DOHH2 (cell line): ENCODE data around the gene FRRS1.

Experiments
- EZH2phosphoT487 ChIP-seq: fragments of 200-600 bp; sonication (generic); IDR thresholded peaks from 2 replicates; pipeline ENCODE4 v1.6.1; 2017; ENCODE audit warnings: borderline replicate concordance, mild to moderate bottlenecking, antibody characterized with exemption, low read length, moderate library complexity, mixed read lengths
- TF ChIP-seq, protein P1 (sequence below): fragments of 200-600 bp; sonication (generic); IDR thresholded peaks from one replicate; pipeline ENCODE4 v1.5.1; 2014; ENCODE audit warnings: antibody characterized with exemption, mild to moderate bottlenecking, low read depth, low read length; ENCODE audit not compliant: poor library complexity, severe bottlenecking

DNA sequence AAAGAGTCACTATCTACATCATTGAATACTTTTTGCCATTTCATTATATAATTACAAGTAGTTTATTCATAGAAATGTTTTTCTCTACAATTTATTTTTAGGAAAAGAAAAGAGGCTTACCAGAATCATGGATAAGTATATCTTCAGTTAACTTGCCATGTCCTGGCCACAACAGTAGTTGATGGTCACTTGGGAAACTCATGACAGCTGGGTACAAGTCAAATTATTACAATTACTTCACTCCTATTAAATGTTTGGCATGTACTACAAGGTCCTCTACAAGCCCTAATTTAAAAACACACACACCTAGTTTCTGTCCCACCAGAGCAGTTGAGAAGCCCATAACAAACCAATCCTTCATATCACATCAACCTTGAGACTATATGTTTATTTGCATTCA, 91.1 kb downstream of the FRRS1 start:
- TF ChIP-seq, protein P1, sequence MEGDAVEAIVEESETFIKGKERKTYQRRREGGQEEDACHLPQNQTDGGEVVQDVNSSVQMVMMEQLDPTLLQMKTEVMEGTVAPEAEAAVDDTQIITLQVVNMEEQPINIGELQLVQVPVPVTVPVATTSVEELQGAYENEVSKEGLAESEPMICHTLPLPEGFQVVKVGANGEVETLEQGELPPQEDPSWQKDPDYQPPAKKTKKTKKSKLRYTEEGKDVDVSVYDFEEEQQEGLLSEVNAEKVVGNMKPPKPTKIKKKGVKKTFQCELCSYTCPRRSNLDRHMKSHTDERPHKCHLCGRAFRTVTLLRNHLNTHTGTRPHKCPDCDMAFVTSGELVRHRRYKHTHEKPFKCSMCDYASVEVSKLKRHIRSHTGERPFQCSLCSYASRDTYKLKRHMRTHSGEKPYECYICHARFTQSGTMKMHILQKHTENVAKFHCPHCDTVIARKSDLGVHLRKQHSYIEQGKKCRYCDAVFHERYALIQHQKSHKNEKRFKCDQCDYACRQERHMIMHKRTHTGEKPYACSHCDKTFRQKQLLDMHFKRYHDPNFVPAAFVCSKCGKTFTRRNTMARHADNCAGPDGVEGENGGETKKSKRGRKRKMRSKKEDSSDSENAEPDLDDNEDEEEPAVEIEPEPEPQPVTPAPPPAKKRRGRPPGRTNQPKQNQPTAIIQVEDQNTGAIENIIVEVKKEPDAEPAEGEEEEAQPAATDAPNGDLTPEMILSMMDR: no peak
- no peak for TF ChIP-seq EZH2phosphoT487
